MCF 10A (cell line): ENCODE measurements around the gene CRYL1. TPM values are rescaled to one million over a fixed set of nuclear protein-coding genes. Genes with fewer than 3 reads are reported as not detected.
A peak's percentile ranks its signal among the peaks of the same experiment; 100 is the strongest.

Experiments used
- BruUV-seq: library from RNA; stranded (reverse); fragments of 400-500 nt; replicated peaks from 2 replicates; lab custom pipeline; 2021; lab: Mats Ljungman, UMichigan
- CTCF ChIA-PET: fragments of 300-600 bp; sonication (Branson Sonifier 250); formaldehyde crosslinking; extraction: SDS; loops from one replicate; lab custom pipeline; 2021; ENCODE audit warnings: antibody characterized with exemption, inconsistent platforms; lab: Yijun Ruan, JAX
- POLR2A ChIA-PET: fragments of 300-600, 350-650 bp; sonication (Branson Sonifier 250); formaldehyde crosslinking; extraction: SDS; loops from one replicate; lab custom pipeline; 2020; ENCODE audit warnings: antibody characterized with exemption, inconsistent platforms; lab: Yijun Ruan, JAX
- DNase-seq: peaks from one replicate; pipeline ENCODE4 v3.0.0-alpha.2; 2018; ENCODE audit not compliant: unreplicated experiment
- H3K27ac Mint-ChIP-seq: one replicate; pipeline ENCODE4 v1.8.0; 2022; ENCODE audit warnings: mild to moderate bottlenecking, low read depth, mixed read lengths; ENCODE audit not compliant: unreplicated experiment
- H3K27me3 Mint-ChIP-seq: one replicate; pipeline ENCODE4 v1.8.0; 2022; ENCODE audit warnings: mixed read lengths; ENCODE audit not compliant: insufficient read depth, unreplicated experiment
- H3K36me3 Mint-ChIP-seq: one replicate; pipeline ENCODE4 v1.8.0; 2022; ENCODE audit warnings: mild to moderate bottlenecking, moderate library complexity, mixed read lengths; ENCODE audit not compliant: insufficient read depth, unreplicated experiment
- H3K4me1 Mint-ChIP-seq: one replicate; pipeline ENCODE4 v1.8.0; 2022; ENCODE audit warnings: mixed read lengths; ENCODE audit not compliant: insufficient read depth, unreplicated experiment
- H3K4me3 Mint-ChIP-seq: one replicate; pipeline ENCODE4 v1.8.0; 2022; ENCODE audit warnings: mild to moderate bottlenecking, moderate library complexity, mixed read lengths; ENCODE audit not compliant: unreplicated experiment
- H3K9me3 Mint-ChIP-seq: one replicate; pipeline ENCODE4 v1.8.0; 2022; ENCODE audit warnings: mixed read lengths; ENCODE audit not compliant: unreplicated experiment
- CTCF ChIP-seq: fragments of 200-600 bp; IDR thresholded peaks from one replicate; pipeline ENCODE4 v1.8.0; 2022; ENCODE audit warnings: antibody characterized with exemption, mild to moderate bottlenecking; ENCODE audit not compliant: unreplicated experiment
- intact Hi-C: fragments of 100-400 bp; cut with micrococcal nuclease; formaldehyde crosslinking; loops from 2 replicates; pipeline ENCODE4 v1.14.1; 2022
- total RNA-seq: library from RNA; stranded (reverse); gene quantifications from 2 replicates; pipeline ENCODE4 v1.2.3, GENCODE V29; 2022

The CRYL1 gene
- total RNA-seq, 1 experiment from 2014 or later = 15.1 TPM

- no peaks in the 10 kb centered on the region for H3K27me3 Mint-ChIP-seq
- H3K9me3 Mint-ChIP-seq = no peaks in the 10 kb centered on the region
- H3K36me3 Mint-ChIP-seq = no peaks in the 10 kb centered on the region
- no TSS peak for BruUV-seq
- DNase-seq = no peak
- ChIA-PET POLR2A (no interaction called here), CTCF (interaction anchor here (0.8 kb wide), 1 partner anchor 12 kb away, joined by 4 read pairs; no protein-coding TSS in a partner anchor)
- intact Hi-C loops = no loop called here
- TF ChIP-seq CTCF = no peak
- H3K4me3 Mint-ChIP-seq = no peak overlapping the region
- no peak overlapping the region for H3K27ac Mint-ChIP-seq
- H3K4me1 Mint-ChIP-seq = peaks cover 29% of the 10 kb centered on the region
These were observed 151.8 kb downstream of the CRYL1 start for GRCh38 chr13:20373861-20374260.

GRCh38 chr13:20371825-20372224, 153.8 kb downstream of the CRYL1 start:
- CTCF ChIA-PET = interaction anchor here (0.5 kb wide), 1 partner anchor 128 kb away, joined by 3 read pairs; no protein-coding TSS in a partner anchor
- H3K4me3 Mint-ChIP-seq = no peak overlapping the region
- H3K36me3 Mint-ChIP-seq = no peaks in the 10 kb centered on the region
- H3K27ac Mint-ChIP-seq = no peak overlapping the region
- TF ChIP-seq CTCF = no peak
- BruUV-seq = no TSS peak
- peaks cover 18% of the 10 kb centered on the region for H3K4me1 Mint-ChIP-seq
- H3K9me3 Mint-ChIP-seq = no peaks in the 10 kb centered on the region
- intact Hi-C loops = no loop called here
- POLR2A ChIA-PET = no interaction called here
- no peak for DNase-seq
- no peaks in the 10 kb centered on the region for H3K27me3 Mint-ChIP-seq

GRCh38 chr13:20370815-20371421, 154.7 kb downstream of the CRYL1 start:
- H3K27me3 Mint-ChIP-seq = no peaks in the 10 kb centered on the region

More at GRCh38 chr13:20370815-20371421, 154.7 kb downstream of the CRYL1 start:
- Mint-ChIP-seq H3K9me3 (no peaks in the 10 kb centered on the region), H3K4me1 (peaks cover 18% of the 10 kb centered on the region), H3K4me3 (no peak overlapping the region), H3K27ac (peak overlapping the region; percentile 47), H3K36me3 (no peaks in the 10 kb centered on the region)
- intact Hi-C loops = no loop called here
- peak; percentile 21 for DNase-seq
- ChIA-PET CTCF (interaction anchor here (0.6 to 0.7 kb wide), 2 partner anchors 18 to 122 kb away, joined by 3 to 6 read pairs; no protein-coding TSS in a partner anchor), POLR2A (interaction anchor here (0.6 to 2.3 kb wide), 9 partner anchors 8 to 730 kb away, joined by 3 to 19 read pairs (median 5); no protein-coding TSS in a partner anchor)
- BruUV-seq = no TSS peak
- no peak for TF ChIP-seq CTCF
